Pons (tissue), 1 donor: Measurements from ENCODE around the gene PNMA6A.
"Not testable (repeated sequence)": the region's sequence is repeated elsewhere in the genome, so short reads cannot be mapped to it uniquely, and the experiment has no call there.

Experiments used
- DNase-seq: peaks from one replicate; pipeline ENCODE4 v3.0.0-alpha.2; 2016; ENCODE audit warnings: low spot score

Gene PNMA6A

DNA sequence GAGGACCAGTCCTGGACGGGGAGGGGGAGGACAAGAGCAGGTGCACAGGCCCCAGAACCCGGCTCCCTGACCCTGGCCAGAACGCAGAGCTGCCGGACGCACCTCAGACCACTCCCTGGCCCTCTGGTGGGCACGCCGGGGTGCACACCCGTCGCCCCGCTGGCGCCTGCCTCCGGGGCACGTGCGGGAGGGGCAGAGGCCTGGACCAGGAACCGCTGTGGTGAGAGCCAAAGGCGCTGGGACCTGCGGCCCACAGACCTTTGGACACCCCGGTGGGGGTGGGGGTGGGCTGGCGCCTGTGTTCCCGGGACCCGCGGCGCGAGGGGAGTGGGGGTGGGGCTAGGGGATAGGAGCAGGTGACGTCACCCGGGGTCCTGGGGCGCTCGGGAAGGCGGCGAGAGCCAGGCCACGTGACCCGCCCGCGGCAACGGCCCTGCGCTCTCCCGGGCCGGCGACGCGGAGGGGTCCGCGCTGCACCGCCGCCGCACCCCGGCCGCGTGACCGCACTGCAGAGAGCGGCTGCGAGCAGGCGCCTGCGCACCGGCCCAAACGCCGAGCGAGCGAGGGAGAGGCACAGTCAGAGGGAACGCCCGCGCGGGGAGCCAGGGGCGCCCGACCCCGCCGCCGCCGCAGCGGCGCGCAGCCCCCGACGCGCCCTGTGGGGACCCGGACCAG, at the start of gene PNMA6A:
Gene PNMA6A (plus strand): TSS at position 546 of the 675 bp plus-strand sequence. CDS start 609 bp downstream, outside the sequence.
- DNase-seq: not testable (repeated sequence)

- not testable (repeated sequence) for DNase-seq
These were observed 45.8 kb upstream of the PNMA6A start for GRCh38 chrX:153026501-153026900.

GRCh38 chrX:153028487-153028886, 43.8 kb upstream of the PNMA6A start:
- DNase-seq: not testable (repeated sequence)

DNA sequence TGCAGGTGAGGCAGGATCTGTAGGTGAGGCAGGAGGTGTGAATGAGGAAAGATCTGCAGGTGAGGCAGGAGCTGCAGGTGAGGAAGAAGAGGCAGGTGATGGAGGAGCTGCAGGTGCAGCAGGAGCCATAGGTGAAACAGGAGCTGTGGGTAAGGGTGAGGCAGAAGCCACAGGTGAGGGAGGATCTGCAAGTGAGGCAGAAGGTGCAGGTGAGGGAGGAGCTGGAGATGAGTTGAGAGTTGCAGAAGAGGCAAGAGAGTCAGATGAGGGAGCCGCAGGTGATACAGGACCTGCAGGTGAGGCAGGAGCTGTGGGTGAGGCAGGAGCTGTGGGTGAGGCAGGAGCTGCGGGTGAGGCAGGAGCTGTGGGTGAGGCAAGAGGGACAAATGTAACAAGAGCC, 43.1 kb upstream of the PNMA6A start:
- no peak for DNase-seq

DNA sequence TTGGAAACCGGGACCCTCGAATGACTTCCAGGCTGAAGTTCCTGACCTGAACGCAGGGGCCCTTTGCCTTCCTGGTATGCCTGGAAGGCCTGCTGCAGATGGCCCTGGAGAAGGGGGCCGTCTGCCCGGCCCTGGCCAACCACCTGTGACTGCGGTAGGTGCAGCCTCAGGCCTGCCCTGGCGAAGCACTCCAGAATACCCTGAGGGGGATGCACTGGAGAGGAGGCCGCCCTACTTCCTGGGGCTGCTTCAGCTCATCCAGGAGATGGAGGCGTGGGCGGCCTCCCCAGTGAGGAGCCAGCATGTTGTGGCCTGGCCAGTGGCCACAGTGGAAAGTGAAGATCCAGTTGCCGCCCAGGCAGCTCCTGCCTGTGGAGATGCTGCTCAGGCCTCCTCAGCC, 42.4 kb upstream of the PNMA6A start:
- no peak for DNase-seq

- DNase-seq: no peak
These were observed 41.5 kb upstream of the PNMA6A start for GRCh38 chrX:153030801-153031200.

GRCh38 chrX:153032397-153033118, 39.7 kb upstream of the PNMA6A start:
- DNase-seq: peak; percentile 19

GRCh38 chrX:153049093-153049492, 23.2 kb upstream of the PNMA6A start:
- DNase-seq: no peak

DNA sequence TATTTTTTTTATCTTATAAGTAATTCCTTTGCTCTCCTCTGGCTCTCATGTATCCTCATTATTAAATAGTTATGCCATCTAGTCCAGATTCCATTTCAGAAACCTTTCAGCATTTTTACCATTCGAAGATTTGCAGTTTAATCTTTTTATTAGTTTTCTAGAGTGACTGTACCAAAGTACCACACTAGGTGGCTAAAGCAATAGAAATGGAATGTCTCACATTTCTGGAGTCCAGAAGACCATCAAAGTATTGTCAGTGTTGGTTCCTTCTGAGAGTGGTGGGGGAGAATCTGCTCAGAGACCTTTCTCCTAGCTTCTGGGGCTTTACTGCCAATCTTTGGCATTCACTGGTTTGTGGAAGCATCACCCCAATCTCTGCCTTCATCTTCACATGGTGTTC, 19.7 kb upstream of the PNMA6A start:
- DNase-seq: no peak

DNA sequence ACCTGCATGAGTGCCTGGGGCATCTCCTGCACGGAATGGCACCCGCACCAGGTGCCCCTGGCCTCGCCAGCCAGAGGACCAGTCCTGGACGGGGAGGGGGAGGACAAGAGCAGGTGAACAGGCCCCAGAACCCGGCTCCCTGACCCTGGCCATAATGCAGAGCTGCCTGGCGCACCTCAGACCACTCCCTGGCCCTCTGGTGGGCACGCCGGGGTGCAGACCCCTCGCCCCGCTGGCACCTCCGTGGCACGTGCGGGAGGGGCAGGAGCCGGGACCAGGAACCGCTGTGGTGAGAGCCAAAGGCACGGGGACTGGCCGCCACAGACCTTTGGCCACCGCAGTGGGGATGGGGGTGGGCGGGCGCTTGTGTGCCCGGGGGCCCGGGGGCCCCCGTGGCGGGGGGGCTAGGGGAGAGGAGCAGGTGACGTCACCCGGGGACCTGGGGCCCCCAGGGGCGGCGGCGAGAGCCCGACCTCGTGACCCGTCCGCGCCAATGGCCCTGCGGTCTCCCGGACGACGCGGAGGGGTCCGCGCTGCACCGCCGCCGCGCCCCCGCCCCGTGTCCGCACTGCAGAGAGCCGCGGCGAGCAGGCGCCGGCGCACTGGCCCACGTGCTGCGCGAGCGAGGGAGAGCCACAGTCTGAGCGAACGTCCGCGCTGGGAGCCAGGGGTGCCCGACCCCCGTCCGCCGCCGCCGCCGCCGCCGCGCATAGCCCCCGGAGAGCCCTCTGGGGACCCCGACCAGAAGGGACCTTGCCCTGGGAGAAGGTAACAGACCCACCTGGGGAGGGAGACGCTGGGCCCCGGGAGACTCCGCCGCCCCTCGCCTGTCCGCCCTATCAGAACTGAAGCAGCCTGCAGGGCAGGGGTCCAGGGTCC, 16.1 kb upstream of the PNMA6A start, which contains the start of gene PNMA3:
Gene PNMA3 (plus strand): TSS at position 600 of the 879 bp plus-strand sequence. CDS start 586 bp downstream, outside the sequence.
- DNase-seq: no peak

GRCh38 chrX:153057281-153057680, 15.0 kb upstream of the PNMA6A start:
- DNase-seq: no peak

DNA sequence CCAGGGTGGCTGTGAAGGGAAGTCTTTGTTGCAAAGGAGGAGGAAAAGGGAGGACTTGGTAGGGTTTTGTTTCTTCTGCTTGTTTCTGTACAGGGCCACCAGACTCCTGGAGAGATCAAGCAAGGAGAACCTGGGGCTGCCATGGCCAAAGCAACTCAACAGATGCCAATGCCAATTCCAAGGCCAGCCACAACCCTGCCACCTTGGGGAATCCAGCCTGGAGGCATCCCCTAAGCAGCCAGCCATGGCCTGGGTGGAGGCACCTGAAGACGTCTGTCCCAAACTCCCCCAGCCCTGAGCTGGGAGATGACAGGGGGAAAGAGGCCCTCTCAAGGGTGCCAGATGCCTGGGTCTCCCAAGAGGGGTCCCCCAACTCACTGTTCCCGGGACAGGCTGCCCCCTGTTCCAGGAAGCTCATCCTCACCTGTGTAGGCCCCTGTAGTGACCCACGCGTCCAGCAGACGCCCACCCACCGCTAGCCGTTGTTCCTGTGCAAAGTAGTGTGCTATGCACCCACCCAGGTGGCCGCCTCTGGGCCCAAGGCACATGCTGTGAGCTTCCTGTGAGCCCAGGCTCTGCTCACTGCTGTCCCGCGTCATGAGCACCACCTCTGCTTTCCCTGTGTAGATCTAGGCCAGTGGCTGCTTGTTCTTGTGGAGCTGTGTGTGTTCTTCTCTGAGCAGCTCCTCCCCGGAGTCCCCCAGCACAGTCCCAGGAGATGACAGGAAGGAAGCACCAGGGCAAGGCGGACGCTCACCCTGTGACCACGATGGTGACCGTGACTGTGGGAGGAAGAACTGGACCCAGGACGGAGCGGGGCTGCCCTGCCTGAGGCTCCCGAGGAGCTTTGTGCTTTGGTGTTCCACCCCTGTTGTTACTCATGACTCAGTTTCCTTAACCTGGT, 12.8 kb upstream of the PNMA6A start:
- no peak for DNase-seq

- no peak for DNase-seq
These were observed 12.2 kb upstream of the PNMA6A start for GRCh38 chrX:153060095-153060445.

DNA sequence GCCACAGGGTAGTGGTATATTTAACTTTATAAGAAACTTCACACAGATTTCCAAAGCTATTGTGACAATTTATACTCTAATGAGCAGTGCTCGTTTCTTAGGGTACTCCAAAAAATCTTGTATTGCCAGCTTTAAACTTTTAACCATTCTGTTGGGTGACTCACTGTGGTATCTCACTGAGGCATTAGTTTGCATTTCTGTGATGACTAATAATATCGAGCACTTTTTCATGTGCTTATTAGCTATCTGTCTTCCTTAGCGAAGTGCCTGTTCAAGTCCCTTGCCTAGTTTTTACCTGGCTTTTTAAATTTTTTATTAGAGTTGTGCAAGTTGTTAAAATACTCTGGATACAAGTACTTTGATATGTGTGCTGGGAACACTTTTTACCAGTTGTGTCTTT, 10.5 kb upstream of the PNMA6A start:
- no peak for DNase-seq

DNA sequence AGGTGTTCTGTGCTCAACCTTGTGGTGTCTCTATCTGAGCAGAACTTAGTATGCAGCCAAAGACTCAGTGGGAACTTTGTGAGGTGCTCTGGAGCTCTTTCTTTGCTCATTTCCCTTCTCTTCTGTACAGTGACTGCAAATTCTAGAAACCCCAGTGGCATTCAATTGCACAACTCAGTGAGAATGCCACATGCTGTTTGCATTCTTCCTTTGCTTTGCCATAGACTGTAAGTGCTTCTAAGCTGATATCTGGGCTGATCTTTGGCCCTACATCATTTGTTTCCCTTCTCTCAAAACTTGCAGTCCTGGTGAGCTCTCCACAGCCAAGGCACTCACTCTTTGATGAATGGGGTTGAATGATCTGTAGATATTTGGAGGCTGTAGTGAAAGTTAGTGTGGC, 8.9 kb upstream of the PNMA6A start:
- DNase-seq: no peak

DNA sequence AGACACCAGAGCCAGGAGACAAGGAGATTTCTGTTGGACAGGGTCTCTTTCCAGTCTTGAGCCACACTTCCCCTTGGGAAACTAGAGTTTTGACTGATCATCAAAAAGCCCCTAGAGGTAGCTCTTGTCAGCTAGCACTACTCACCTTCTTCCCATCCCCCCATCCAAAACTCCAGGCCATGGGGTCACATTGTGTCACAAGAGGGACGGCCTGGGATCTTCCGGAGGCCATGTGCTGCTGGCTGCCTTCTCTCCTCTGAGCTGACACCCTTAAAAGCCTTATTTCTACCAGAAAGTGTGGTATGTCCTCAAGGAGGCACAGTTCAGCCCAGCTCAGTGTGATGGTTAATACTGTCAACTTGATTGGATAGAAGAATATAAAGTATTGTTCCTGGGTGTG, 8.2 kb upstream of the PNMA6A start:
- no peak for DNase-seq

- no peak for DNase-seq
These were observed 6.9 kb upstream of the PNMA6A start for GRCh38 chrX:153065389-153065788.

GRCh38 chrX:153066402-153066801, 5.9 kb upstream of the PNMA6A start:
- not testable (repeated sequence) for DNase-seq

DNA sequence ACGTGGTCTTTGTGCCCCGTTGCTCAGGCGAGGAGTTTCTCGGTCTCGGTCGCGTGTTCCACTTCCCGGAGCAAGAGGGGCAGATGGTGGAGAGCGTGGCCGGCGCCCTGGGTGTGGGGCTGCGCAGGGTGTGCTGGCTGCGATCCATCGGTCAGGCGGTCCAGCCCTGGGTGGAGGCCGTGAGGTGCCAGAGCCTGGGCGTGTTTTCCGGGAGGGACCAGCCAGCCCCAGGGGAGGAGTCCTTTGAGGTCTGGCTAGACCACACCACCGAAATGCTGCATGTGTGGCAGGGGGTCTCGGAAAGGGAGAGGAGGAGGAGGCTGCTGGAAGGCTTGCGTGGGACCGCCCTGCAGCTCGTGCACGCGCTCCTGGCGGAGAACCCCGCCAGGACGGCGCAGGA, 1.1 kb downstream of the PNMA6A start:
- DNase-seq: not testable (repeated sequence)

DNA sequence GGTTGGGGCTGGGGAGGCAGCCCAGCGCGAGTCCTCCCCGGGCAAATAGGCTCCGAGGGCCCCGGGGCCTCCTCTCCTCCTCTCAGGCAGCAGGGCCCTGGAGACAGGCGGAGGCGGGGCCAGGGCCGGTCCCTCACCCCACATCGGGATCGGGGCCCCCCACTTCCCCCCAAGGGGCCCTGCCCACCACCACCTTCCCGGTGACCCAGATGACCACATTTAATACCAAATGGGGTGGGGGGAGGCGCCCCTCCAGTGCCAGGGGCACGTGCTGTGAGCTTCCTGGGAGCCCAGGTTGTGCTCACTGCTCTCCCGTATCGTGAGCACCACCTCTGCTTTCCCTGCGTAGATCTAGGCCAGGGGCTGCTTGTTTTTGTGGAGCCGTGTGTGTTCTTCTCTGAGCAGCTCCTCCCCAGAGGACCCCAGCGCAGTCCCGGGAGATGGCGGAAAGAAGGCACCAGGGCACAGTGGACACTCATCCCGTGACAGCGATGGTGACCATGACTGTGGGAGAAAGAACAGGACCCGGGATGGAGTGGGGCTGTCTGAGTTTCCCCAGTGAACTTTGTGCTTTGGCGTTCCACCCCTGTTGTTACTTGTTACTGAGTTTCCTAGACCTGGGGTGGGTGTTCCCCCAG, 2.1 kb downstream of the PNMA6A start:
- DNase-seq: no peak

DNA sequence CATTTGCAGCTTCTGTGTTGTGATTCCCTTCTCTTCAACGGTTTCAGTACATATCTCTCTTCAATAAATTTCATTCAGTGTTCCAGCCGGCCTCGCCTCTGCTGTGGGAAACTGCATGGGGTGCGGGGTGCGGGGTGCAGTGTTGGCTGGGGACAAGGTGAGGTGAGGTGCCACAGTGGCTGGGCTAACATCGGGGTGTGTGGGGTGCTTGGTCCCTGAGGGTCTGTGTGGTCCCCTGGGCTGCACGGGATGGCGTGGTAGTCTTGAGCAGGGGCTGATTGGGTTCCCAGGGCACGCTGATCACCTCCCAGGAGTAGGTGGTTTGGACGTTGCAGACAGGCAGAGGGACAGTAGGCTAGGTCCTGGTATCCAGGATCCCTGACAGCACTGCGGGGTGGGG, 2.7 kb downstream of the PNMA6A start:
- DNase-seq: no peak
